Subcutaneous adipose tissue (tissue), 4 donors: ENCODE data around the gene TOMM40L. TPM values are rescaled to one million over a fixed set of nuclear protein-coding genes. Genes with fewer than 3 reads are reported as not detected.

ENCODE experiments used
- total RNA-seq, 4 donors: library from RNA; depleted of rRNA; stranded (reverse); fragments of >200 nt; gene quantifications; one replicate each; pipeline ENCODE4 v1.1.0, GENCODE V29; 2016
- TF ChIP-seq, protein P1 (sequence below): fragments of 450-650 bp; IDR thresholded peaks from one replicate; pipeline ENCODE4 v1.5.1; 2016; ENCODE audit warnings: low read depth, mild to moderate bottlenecking, control low read depth, antibody characterized with exemption, moderate library complexity

Gene TOMM40L
- total RNA-seq, 4 donors from 2014 or later, result 7.5 to 10.6 (median 9.9) TPM

DNA sequence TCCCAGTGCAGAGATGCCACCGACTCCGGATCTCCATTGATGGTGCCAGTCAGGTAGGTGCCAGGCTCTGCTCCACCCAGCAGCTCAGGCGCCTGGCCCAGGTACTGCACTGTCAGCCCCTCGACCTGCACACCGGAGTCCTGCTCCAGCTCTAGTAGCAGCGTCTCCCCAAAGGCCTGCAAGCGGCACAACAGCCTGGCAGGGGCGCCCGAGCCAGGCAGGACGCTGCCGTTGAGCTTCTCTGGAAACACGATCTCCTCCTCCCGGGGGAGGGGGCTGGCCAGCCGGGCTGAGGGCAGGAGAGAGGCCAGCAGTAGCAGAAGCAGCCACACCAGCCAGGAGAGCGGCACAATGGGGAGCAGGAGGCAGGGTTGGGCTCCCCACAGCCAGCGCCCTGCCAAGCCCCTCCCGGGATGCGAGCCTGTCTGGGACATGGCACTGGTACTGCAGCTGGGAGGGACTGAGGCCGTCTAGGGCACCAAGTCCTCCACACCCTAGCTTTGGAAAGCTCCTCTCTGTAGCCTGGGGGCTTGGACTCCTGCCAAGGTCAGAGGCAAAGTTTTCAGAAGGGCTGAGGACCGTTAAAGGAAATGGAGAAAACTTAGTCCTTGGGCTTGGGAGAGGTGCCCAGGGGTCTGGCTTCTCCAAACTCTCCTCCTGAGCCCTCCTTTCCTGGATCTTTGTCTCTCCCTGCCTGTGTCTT, 27.5 kb upstream of the TOMM40L start:
- TF ChIP-seq, protein P1, sequence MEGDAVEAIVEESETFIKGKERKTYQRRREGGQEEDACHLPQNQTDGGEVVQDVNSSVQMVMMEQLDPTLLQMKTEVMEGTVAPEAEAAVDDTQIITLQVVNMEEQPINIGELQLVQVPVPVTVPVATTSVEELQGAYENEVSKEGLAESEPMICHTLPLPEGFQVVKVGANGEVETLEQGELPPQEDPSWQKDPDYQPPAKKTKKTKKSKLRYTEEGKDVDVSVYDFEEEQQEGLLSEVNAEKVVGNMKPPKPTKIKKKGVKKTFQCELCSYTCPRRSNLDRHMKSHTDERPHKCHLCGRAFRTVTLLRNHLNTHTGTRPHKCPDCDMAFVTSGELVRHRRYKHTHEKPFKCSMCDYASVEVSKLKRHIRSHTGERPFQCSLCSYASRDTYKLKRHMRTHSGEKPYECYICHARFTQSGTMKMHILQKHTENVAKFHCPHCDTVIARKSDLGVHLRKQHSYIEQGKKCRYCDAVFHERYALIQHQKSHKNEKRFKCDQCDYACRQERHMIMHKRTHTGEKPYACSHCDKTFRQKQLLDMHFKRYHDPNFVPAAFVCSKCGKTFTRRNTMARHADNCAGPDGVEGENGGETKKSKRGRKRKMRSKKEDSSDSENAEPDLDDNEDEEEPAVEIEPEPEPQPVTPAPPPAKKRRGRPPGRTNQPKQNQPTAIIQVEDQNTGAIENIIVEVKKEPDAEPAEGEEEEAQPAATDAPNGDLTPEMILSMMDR, result no peak

GRCh38 chr1:161198897-161199431, 26.9 kb upstream of the TOMM40L start, which contains the start of gene ADAMTS4:
Gene ADAMTS4 (minus strand): TSS chr1:161199054. CDS start chr1:161198627, 427 bp downstream.
- TF ChIP-seq, protein P1, result no peak

GRCh38 chr1:161199506-161200139, 26.2 kb upstream of the TOMM40L start:
- TF ChIP-seq, protein P1, result no peak

- TF ChIP-seq, protein P1, result no peak
Observed at GRCh38 chr1:161200421-161200991, 25.4 kb upstream of the TOMM40L start.

- TF ChIP-seq, protein P1, result no peak
Observed at GRCh38 chr1:161200992-161201835, 24.6 kb upstream of the TOMM40L start.

DNA sequence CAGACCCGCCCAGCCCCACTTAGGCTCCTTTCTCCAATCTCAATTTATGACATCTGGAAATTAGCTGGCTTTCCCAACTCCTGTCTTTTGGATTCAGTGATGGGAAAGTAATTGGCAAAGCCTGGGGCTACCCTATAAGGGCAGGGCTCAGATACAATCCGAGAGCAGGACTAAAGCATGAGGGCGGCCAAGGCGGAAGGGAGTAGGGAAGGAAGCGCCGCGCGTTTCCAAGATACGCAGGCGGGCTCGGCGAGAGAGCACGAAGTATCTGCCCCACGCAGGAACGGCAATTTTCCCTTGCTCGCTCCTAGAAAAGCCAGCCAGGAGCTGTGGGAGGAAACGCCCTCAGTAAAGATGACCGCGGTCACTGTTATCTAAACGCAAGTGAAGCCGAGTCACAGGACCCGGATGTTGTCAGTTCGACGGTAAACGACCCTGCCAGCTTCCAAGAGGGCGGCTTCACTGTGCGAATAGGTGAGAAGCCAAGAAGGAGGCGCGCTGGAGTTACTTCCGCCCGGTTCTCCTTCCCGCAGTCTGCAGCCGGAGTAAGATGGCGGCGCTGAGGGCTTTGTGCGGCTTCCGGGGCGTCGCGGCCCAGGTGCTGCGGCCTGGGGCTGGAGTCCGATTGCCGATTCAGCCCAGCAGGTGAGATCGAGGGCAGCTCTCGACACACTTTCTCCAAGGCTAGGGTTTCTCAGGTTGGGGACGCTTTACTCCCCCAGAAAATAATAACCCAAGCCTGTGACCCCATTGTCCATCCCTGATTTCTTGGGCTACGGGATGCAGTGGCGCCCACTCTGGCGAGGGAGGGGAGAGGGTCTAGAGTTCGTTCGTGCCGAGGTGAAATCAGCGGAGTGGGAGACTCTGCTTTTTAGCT, 23.8 kb upstream of the TOMM40L start, which contains the start of gene NDUFS2:
NDUFS2 (plus strand) TSS at position 532 of the 877 bp plus-strand sequence; CDS start at position 551, 19 bp downstream.
- TF ChIP-seq, protein P1, result no peak
